HepG2 (cell line): Measurements from ENCODE around the gene ABTB2. TPM values are rescaled to one million over a fixed set of nuclear protein-coding genes. Genes with fewer than 3 reads are reported as not detected.

Source experiments
- CENPX ChIP-seq: sonication (generic); formaldehyde crosslinking; IDR thresholded peaks from 2 replicates; pipeline ENCODE4 v1.9.0; 2021; ENCODE audit warnings: mild to moderate bottlenecking, missing genetic modification reagents, moderate library complexity
- CHD4 ChIP-seq: fragments of 200-600 bp; sonication (generic); IDR thresholded peaks from 2 replicates; pipeline ENCODE4 v1.7.0; 2017; ENCODE audit warnings: mild to moderate bottlenecking, low read length, borderline replicate concordance
- FOXP1 ChIP-seq, 2 experiments: fragments of 450-650 bp in 1 of 2; IDR thresholded peaks; 2 replicates each; pipeline ENCODE4 v1.6.1; 2017 to 2018; ENCODE audit warnings: antibody characterized with exemption in 1 of 2
- GZF1 ChIP-seq: sonication (generic); formaldehyde crosslinking; IDR thresholded peaks from 2 replicates; pipeline ENCODE4 v1.5.1; 2020; ENCODE audit warnings: mild to moderate bottlenecking, missing genetic modification reagents
- HMGA1 ChIP-seq: sonication (generic); formaldehyde crosslinking; conservative IDR thresholded peaks from 2 replicates; pipeline ENCODE4 v1.4.0; 2020; ENCODE audit warnings: missing genetic modification reagents
- HOXA3 ChIP-seq: sonication (generic); formaldehyde crosslinking; IDR thresholded peaks from 2 replicates; pipeline ENCODE4 v1.5.0; 2020; ENCODE audit warnings: missing genetic modification reagents
- IRF2 ChIP-seq: IDR thresholded peaks from 2 replicates; pipeline ENCODE4 v1.6.1; 2018; ENCODE audit warnings: missing genetic modification reagents, missing compliant biosample characterization
- ISL2 ChIP-seq: sonication (generic); formaldehyde crosslinking; IDR thresholded peaks from 2 replicates; pipeline ENCODE4 v1.5.0; 2020; ENCODE audit warnings: missing genetic modification reagents
- JUNB ChIP-seq: sonication (generic); formaldehyde crosslinking; IDR thresholded peaks from 2 replicates; pipeline ENCODE4 v1.8.0; 2022; ENCODE audit warnings: missing genetic modification reagents, mild to moderate bottlenecking, borderline replicate concordance
- KDM1A ChIP-seq: IDR thresholded peaks from 2 replicates; pipeline ENCODE4 v1.6.1; 2016; ENCODE audit warnings: missing compliant biosample characterization
- MTF2 ChIP-seq: sonication (generic); formaldehyde crosslinking; IDR thresholded peaks from 2 replicates; pipeline ENCODE4 v1.5.0; 2020; ENCODE audit warnings: missing genetic modification reagents, borderline replicate concordance
- RBM22 ChIP-seq: fragments of 200-400 bp; formaldehyde crosslinking; optimal IDR thresholded peaks from 2 replicates; pipeline ENCODE3; 2017; ENCODE audit warnings: mild to moderate bottlenecking, low read length, moderate library complexity
- REL ChIP-seq: sonication (generic); formaldehyde crosslinking; conservative IDR thresholded peaks from 2 replicates; pipeline ENCODE4 v1.8.0; 2022; ENCODE audit warnings: mild to moderate bottlenecking, missing genetic modification reagents, moderate library complexity
- SMAD9 ChIP-seq: sonication (generic); formaldehyde crosslinking; IDR thresholded peaks from 2 replicates; pipeline ENCODE4 v1.5.1; 2020; ENCODE audit warnings: mild to moderate bottlenecking, missing genetic modification reagents
- SOX13 ChIP-seq, 3 experiments: fragments of 450-650 bp in 1 of 3; sonication (generic) in 1 of 3; formaldehyde crosslinking in 1 of 3; IDR thresholded peaks in 2 of 3; conservative IDR thresholded peaks in 1 of 3; 2 replicates each; pipeline versions ENCODE4 v1.5.0 to v1.6.1; 2016 to 2020; ENCODE audit warnings: antibody characterized with exemption in 1 of 3, mild to moderate bottlenecking in 1 of 3, missing compliant biosample characterization in 1 of 3, missing genetic modification reagents in 1 of 3, moderate library complexity in 1 of 3
- TSC22D2 ChIP-seq: sonication (generic); formaldehyde crosslinking; IDR thresholded peaks from 2 replicates; pipeline ENCODE4 v1.5.1; 2020; ENCODE audit warnings: missing genetic modification reagents, mild to moderate bottlenecking, borderline replicate concordance
- U2AF1 ChIP-seq: fragments of 200-400 bp; formaldehyde crosslinking; optimal IDR thresholded peaks from 2 replicates; pipeline ENCODE3; 2017; ENCODE audit warnings: mild to moderate bottlenecking, low read depth, low read length
- XRCC5 ChIP-seq: fragments of 200-400 bp; formaldehyde crosslinking; optimal IDR thresholded peaks from 2 replicates; pipeline ENCODE3; 2017; ENCODE audit warnings: mild to moderate bottlenecking, low read length
- ZNF713 ChIP-seq: sonication (generic); formaldehyde crosslinking; IDR thresholded peaks from 2 replicates; pipeline ENCODE4 v1.4.0; 2020; ENCODE audit warnings: mild to moderate bottlenecking, missing genetic modification reagents
- ZNF839 ChIP-seq: sonication (generic); formaldehyde crosslinking; IDR thresholded peaks from 2 replicates; pipeline ENCODE4 v1.4.0; 2020; ENCODE audit warnings: missing genetic modification reagents, mild to moderate bottlenecking, borderline replicate concordance
- ZNF879 ChIP-seq: sonication (generic); formaldehyde crosslinking; IDR thresholded peaks from 2 replicates; pipeline ENCODE4 v1.8.1; 2023; ENCODE audit warnings: missing genetic modification reagents
- polyA plus RNA-seq, 8 experiments: library from polyadenylated mRNA; depleted of rRNA in 3 of 8; stranded (reverse) in 7 of 8; unstranded in 1 of 8; fragments of >200 nt; fragmentation: Illumina TruSeq in 4 of 8; extraction: Trizol in 4 of 8; gene quantifications; 2 replicates each; pipeline versions ENCODE4 v1.2.1 to v1.2.3, GENCODE V29; 2011 to 2016; ENCODE audit warnings: low read depth in 4 of 8, missing spikeins in 1 of 8, mixed read lengths in 1 of 8; ENCODE audit not compliant: insufficient read depth in 1 of 8
- total RNA-seq, 5 experiments: library from RNA; depleted of rRNA; stranded (reverse); fragments of >200 nt; fragmentation: Illumina TruSeq; extraction: Trizol; gene quantifications; 2 replicates each; pipeline ENCODE4 v1.2.3, GENCODE V29; 2016; ENCODE audit warnings: low read depth in 1 of 5
- TF ChIP-seq, protein P1 (sequence below): sonication (generic); formaldehyde crosslinking; IDR thresholded peaks from 2 replicates; pipeline ENCODE4 v1.4.0; 2020; ENCODE audit warnings: missing genetic modification reagents
- TF ChIP-seq, protein P2 (sequence below): sonication (generic); formaldehyde crosslinking; conservative IDR thresholded peaks from 2 replicates; pipeline ENCODE4 v1.8.1; 2023; ENCODE audit warnings: missing genetic modification reagents
- TF ChIP-seq, protein P3 (sequence below): sonication (generic); formaldehyde crosslinking; IDR thresholded peaks from 2 replicates; pipeline ENCODE4 v1.4.0; 2020; ENCODE audit warnings: mild to moderate bottlenecking, missing genetic modification reagents, borderline replicate concordance

Gene ABTB2
- total and polyA plus RNA-seq, 2 of the 13 experiments (the other 11 are each of a cell fraction or from before 2014, with no cell fraction given), result 5.1 to 15.4 TPM

DNA sequence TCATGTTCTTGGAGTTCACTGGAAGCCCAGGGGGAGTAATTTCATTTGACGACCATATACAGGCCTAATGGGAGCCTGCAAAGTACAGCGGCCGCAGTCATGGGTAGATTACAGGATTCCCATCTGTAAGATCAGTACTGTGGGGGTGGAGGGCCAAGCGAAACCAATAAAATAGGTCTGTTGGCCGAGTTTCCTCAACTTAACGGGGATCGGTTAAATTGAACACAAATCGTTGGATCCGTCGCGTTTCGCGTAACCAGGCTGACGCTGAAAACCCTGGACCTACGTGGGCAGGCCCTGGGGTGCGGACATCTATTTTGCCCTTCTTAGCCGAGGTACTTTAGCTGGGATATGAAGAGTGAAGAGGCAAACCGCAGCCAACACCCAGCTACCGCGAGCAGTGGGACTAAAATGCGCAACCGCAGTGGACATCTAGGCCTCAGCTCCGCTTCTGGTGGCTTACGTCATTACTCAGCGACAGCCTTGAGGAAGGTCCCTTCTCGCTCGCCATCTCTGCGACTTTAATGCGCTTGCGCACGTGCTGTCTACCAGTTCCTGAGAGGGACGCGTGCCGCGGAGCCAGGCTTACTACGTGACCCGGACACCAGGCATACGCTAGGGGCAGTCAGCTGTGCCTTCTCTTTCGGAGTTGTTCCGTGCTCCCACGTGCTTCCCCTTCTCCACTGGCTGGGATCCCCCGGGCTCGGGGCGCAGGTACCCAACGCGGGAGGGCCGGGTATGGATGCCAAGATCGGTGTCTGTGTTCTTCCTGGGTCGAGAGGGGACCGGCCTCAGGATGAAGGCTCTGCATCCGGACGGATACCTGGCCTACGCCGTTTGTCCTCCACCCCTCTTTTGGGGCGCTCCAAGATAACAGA lies 252.5 kb downstream of the ABTB2 start, which contains the start of gene NAT10 (continued):
- peak; percentile 27; the same call in 1 of the 2 replicates for TF ChIP-seq JUNB (CRISPR knock-in tag)
- peak; percentile 67 for TF ChIP-seq TSC22D2
- no peak for TF ChIP-seq ZNF839 (CRISPR knock-in tag)
- peak; percentile 72 for TF ChIP-seq XRCC5
- TF ChIP-seq KDM1A (CRISPR knock-in tag), result no peak
- no peak for TF ChIP-seq ZNF879
- no peak for TF ChIP-seq MTF2 (CRISPR knock-in tag)
- TF ChIP-seq U2AF1, result no peak
- TF ChIP-seq, protein P1, sequence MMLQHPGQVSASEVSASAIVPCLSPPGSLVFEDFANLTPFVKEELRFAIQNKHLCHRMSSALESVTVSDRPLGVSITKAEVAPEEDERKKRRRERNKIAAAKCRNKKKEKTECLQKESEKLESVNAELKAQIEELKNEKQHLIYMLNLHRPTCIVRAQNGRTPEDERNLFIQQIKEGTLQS, result peak; percentile 58
- TF ChIP-seq IRF2 (CRISPR knock-in tag), result peak; percentile 95
- TF ChIP-seq CENPX (CRISPR knock-in tag), result no peak
- TF ChIP-seq SOX13 (IDR thresholded peaks at IDR 0.05), result 0 out of 2 replicates have a peak, but pooled peaks have one; percentile 43
- peak in 1 of 2 experiments; percentile 55; a peak in 2 of 4 replicates for TF ChIP-seq SOX13 (CRISPR knock-in tag; conservative IDR thresholded peaks at IDR 0.05 in 1 of 2, IDR thresholded peaks at IDR 0.05 in 1 of 2)
- peak; percentile 91 for TF ChIP-seq RBM22
- TF ChIP-seq HMGA1 (CRISPR knock-in tag), result no peak
- TF ChIP-seq HOXA3 (CRISPR knock-in tag), result peak; percentile 98
- peak; percentile 74 for TF ChIP-seq ISL2
- TF ChIP-seq SMAD9, result peak; percentile 38; the same call in 1 of the 2 replicates
- peak; percentile 57 for TF ChIP-seq REL (CRISPR knock-in tag)
- no peak for TF ChIP-seq FOXP1 (IDR thresholded peaks at IDR 0.05)
- 0 out of 2 replicates have a peak, but pooled peaks have one; percentile 20 for TF ChIP-seq FOXP1 (CRISPR knock-in tag; IDR thresholded peaks at IDR 0.05)
- no peak for TF ChIP-seq ZNF713
- TF ChIP-seq, protein P2, sequence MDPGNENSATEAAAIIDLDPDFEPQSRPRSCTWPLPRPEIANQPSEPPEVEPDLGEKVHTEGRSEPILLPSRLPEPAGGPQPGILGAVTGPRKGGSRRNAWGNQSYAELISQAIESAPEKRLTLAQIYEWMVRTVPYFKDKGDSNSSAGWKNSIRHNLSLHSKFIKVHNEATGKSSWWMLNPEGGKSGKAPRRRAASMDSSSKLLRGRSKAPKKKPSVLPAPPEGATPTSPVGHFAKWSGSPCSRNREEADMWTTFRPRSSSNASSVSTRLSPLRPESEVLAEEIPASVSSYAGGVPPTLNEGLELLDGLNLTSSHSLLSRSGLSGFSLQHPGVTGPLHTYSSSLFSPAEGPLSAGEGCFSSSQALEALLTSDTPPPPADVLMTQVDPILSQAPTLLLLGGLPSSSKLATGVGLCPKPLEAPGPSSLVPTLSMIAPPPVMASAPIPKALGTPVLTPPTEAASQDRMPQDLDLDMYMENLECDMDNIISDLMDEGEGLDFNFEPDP (CRISPR knock-in tag), result no peak
- TF ChIP-seq, protein P3, sequence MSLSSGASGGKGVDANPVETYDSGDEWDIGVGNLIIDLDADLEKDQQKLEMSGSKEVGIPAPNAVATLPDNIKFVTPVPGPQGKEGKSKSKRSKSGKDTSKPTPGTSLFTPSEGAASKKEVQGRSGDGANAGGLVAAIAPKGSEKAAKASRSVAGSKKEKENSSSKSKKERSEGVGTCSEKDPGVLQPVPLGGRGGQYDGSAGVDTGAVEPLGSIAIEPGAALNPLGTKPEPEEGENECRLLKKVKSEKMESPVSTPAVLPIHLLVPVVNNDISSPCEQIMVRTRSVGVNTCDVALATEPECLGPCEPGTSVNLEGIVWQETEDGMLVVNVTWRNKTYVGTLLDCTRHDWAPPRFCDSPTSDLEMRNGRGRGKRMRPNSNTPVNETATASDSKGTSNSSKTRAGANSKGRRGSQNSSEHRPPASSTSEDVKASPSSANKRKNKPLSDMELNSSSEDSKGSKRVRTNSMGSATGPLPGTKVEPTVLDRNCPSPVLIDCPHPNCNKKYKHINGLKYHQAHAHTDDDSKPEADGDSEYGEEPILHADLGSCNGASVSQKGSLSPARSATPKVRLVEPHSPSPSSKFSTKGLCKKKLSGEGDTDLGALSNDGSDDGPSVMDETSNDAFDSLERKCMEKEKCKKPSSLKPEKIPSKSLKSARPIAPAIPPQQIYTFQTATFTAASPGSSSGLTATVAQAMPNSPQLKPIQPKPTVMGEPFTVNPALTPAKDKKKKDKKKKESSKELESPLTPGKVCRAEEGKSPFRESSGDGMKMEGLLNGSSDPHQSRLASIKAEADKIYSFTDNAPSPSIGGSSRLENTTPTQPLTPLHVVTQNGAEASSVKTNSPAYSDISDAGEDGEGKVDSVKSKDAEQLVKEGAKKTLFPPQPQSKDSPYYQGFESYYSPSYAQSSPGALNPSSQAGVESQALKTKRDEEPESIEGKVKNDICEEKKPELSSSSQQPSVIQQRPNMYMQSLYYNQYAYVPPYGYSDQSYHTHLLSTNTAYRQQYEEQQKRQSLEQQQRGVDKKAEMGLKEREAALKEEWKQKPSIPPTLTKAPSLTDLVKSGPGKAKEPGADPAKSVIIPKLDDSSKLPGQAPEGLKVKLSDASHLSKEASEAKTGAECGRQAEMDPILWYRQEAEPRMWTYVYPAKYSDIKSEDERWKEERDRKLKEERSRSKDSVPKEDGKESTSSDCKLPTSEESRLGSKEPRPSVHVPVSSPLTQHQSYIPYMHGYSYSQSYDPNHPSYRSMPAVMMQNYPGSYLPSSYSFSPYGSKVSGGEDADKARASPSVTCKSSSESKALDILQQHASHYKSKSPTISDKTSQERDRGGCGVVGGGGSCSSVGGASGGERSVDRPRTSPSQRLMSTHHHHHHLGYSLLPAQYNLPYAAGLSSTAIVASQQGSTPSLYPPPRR (CRISPR knock-in tag), result peak; percentile 45; the same call in 1 of the 2 replicates
- TF ChIP-seq GZF1 (CRISPR knock-in tag), result no peak
- TF ChIP-seq CHD4, result no peak
